22Rv1 (cell line): ENCODE data around the gene UNK.
A peak's percentile ranks its signal among the peaks of the same experiment; 100 is the strongest.

Source experiments
- H3K27ac ChIP-seq: fragments of 450-650 bp; 2 replicates; pipeline ENCODE4 v1.5.1; 2017
- CTCF ChIP-seq: fragments of 450-650 bp; IDR thresholded peaks from 2 replicates; pipeline ENCODE4 v1.5.1; 2017; ENCODE audit warnings: mild to moderate bottlenecking
- ZFX ChIP-seq: fragments of 450-650 bp; IDR thresholded peaks from 2 replicates; pipeline ENCODE4 v1.6.1; 2017; ENCODE audit warnings: antibody characterized with exemption, borderline replicate concordance

Gene UNK

GRCh38 chr17:75750661-75751423, 33.8 kb upstream of the UNK start:
- no peak overlapping the region for H3K27ac ChIP-seq
- no peak for TF ChIP-seq CTCF
- no peak for TF ChIP-seq ZFX

- no peak for TF ChIP-seq ZFX
- no peak for TF ChIP-seq CTCF
- H3K27ac ChIP-seq, result no peak overlapping the region
Observed at GRCh38 chr17:75751676-75752404, 32.8 kb upstream of the UNK start.

- no peak overlapping the region for H3K27ac ChIP-seq
- no peak for TF ChIP-seq ZFX
- TF ChIP-seq CTCF, result no peak
Observed at GRCh38 chr17:75752405-75752709, 32.2 kb upstream of the UNK start.

- H3K27ac ChIP-seq, result no peak overlapping the region; the same call in 1 of the 2 replicates
- TF ChIP-seq ZFX (no peak), CTCF (no peak)
Observed at GRCh38 chr17:75752802-75753513, 31.6 kb upstream of the UNK start.

- no peak for TF ChIP-seq ZFX
- TF ChIP-seq CTCF, result peak; percentile 98
- H3K27ac ChIP-seq, result peak overlapping the region; percentile 18; the same call in 1 of the 2 replicates
Observed at GRCh38 chr17:75753514-75754377, 30.9 kb upstream of the UNK start.

- TF ChIP-seq ZFX, result no peak
- no peak for TF ChIP-seq CTCF
- 0 out of 2 replicates have a peak overlapping the region, but pooled peaks have one; percentile 18 for H3K27ac ChIP-seq
Observed at GRCh38 chr17:75754378-75755204, 30.0 kb upstream of the UNK start.
